Eye (tissue), 1 donor: Measurements from ENCODE around the gene MPDZ.

Source experiments
- DNase-seq: peaks from one replicate; pipeline ENCODE4 v3.0.0-alpha.2; 2015

Gene MPDZ, protein sequence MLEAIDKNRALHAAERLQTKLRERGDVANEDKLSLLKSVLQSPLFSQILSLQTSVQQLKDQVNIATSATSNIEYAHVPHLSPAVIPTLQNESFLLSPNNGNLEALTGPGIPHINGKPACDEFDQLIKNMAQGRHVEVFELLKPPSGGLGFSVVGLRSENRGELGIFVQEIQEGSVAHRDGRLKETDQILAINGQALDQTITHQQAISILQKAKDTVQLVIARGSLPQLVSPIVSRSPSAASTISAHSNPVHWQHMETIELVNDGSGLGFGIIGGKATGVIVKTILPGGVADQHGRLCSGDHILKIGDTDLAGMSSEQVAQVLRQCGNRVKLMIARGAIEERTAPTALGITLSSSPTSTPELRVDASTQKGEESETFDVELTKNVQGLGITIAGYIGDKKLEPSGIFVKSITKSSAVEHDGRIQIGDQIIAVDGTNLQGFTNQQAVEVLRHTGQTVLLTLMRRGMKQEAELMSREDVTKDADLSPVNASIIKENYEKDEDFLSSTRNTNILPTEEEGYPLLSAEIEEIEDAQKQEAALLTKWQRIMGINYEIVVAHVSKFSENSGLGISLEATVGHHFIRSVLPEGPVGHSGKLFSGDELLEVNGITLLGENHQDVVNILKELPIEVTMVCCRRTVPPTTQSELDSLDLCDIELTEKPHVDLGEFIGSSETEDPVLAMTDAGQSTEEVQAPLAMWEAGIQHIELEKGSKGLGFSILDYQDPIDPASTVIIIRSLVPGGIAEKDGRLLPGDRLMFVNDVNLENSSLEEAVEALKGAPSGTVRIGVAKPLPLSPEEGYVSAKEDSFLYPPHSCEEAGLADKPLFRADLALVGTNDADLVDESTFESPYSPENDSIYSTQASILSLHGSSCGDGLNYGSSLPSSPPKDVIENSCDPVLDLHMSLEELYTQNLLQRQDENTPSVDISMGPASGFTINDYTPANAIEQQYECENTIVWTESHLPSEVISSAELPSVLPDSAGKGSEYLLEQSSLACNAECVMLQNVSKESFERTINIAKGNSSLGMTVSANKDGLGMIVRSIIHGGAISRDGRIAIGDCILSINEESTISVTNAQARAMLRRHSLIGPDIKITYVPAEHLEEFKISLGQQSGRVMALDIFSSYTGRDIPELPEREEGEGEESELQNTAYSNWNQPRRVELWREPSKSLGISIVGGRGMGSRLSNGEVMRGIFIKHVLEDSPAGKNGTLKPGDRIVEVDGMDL (N-terminal part only)

DNA sequence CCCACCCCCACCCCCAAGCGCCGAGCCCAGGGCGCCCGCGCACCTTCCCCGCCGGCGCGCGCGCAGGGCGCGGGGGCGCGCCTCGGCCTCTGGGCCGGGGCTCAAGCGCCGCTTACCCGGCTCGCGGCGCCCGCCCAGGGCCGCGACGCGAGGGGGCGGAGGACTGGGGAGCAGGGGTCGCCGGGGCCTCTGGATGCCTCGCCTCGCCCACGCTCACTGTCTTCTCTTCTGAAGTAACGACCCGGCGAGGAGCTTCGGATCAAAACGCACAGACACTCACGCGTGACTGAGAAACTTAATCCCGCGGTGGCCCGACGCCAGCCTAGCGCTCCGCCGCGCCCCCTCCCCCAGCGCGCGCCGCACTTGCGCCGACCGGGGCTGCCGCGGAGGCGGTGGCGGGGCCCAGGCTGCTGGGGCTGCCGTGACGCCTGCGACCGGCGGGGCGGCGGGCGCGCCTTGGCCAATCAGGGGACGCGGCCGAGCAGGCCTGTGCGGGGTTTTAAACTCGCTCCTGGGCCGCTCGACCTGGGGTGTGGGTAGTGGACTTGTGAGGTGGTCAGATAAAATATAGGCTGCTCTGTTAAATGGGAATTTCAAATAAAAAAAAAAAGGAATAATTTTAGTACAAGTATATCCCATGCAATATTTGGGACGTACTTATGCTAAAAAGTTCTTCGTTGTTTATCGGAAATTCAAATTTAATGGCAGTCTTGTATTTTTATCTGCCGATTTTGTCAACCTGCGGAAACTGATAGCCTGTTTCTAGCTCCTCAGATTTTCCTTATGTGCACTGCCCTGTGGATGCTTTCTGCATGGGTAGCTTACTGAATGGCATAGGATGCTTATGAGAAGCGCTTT lies at the start of gene MPDZ:
MPDZ (minus strand) TSS at position 409 of the 858 bp plus-strand sequence. CDS start 29,377 bp downstream, outside the sequence.
- DNase-seq: peak; percentile 92

DNA sequence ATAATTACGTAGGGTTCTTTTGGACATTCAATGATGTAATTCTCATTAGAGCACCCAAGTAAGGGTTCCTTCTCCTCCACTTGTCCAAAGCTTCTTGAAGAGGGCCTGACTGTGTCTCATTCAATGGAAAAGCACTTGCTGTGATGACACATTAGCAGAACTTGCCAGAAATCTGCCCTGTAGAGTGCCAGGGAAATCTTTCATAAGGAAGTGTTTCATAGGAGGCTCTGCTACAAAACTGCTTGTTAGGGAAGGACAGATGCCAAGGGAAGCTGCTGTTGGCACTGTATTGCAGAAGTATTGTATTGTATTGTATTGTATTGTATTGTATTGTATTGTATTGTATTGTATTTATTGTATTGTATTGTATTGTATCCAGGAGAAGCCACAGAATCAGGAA lies 45.5 kb upstream of the MPDZ start:
- no peak for DNase-seq

DNA sequence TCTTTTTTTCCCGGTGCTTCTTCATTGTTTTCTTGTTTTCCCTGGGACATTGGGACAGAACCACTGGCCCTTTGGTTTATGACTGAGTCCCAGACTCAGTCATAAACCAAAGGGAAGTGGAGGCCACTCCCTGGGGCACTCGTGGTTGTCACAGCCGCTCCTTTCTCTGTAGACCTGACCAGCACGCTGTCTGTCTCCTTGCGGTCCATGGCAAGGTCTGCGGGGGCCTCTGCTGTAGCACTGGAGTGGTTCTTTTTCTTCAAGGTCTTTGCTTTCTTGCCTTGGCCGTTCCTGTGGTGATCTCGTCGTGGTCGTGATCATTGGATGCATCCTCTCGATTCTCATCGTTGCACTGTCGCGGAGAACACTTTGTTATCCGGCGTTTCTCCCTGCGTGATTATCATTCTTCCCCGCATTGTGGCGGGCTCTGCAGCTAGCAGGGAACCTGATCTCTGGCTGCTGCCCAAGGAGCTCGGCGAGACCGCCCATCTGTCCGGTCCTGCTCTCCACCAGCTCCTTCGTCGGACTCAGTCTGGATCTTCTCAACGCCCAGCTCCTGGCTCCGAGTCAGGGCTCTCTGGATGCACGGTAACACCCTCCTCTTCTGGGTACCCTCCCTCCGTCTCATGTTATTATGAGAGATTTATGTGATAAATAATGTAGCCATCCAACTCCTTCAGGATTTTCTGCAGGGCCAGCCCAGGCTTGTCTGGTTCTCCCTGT lies 43.5 kb upstream of the MPDZ start:
- no peak for DNase-seq

DNA sequence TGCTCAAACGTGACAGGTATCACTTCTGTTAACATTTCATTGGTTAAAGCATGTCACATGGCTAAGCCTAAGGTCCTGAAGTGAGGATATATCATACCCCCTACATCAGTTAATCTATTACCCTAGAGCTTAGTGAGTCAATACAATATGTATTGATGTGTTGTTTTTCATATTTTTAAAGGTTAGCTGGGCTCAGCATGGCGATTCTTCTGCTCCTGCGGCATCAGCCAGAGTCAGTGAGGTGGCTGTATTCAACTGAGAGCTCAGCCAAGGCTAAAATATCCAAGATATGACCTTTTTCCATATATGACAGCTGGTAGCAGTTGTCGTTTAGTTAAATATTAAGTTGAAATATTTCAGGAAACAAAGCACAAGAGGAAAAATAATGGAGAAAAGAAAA lies 38.5 kb upstream of the MPDZ start:
- no peak for DNase-seq

DNA sequence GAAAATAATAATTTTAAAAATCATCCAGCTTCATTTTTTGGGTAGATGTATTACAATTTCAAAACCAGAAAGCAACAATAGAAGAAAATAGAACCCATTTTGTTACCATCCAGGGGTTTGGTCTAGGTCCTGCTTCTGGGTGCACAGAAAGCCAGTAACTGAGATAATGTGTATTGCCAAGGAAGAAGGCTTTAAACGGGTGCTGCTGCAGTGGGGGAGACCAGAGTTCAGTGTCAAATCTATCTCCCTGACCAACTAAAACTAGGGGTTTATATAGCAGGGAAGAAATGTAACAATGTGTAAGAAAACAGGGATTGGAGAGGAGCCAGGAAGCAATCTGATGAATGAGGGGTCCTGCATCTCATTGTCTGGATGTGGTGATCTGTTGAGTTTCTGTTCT lies 17.5 kb upstream of the MPDZ start:
- DNase-seq: no peak

DNA sequence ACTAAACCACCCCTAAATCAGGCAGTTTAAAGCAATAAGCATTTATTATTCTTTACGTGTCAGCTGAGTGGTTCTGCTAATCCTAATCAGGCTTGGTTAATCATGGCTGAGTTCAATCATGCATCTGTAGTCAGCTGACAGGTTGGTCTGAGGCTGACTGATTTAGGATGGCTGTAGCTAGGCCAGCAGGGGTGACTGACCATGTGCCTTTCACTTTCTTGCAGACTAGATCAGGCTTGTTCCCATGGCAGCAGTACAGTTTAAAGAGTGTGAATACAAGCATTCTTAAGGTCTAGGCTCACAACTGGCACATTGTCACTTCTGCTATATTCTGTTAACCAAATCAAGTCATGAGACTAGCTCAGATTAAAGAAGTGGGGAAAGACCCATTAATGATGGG lies 16.1 kb upstream of the MPDZ start:
- peak; percentile 57 for DNase-seq

DNA sequence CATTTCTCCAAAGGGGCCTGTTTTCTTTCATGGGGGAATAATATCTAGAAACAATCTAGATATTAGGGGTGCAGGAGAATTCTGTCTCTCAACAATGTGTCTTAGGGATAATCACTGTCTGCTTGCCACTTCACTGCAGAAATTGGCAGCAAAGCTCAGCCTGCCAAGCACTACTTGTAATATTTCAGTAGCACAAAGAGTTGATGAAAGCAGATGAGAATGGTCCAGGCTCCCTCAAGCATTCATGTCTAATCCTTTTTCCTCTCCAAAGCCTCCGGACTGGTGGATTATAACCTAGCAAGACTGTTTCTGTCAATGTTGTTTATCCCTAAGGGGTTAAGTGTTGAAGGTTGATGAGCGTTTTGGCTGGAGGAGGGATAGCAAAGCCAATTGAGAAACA lies 13.3 kb upstream of the MPDZ start:
- no peak for DNase-seq

DNA sequence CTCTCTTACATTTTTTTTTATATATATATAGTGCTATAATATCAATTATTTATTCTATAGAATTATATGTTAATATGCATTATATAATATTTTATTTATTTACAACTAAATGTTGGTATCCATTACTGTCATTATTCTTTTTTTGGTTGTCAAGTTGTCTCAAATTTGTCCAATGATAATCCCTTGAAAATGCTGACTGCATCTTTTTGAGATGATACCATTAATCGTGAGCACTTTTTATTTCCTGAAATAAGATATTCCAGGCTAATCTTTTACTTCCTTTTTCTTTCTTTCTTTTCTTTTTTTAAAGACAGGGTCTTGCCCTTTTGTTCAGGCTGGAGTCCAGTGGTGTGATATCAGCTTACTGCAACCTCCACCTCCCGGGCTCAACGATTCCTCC lies 12.7 kb upstream of the MPDZ start:
- no peak for DNase-seq

DNA sequence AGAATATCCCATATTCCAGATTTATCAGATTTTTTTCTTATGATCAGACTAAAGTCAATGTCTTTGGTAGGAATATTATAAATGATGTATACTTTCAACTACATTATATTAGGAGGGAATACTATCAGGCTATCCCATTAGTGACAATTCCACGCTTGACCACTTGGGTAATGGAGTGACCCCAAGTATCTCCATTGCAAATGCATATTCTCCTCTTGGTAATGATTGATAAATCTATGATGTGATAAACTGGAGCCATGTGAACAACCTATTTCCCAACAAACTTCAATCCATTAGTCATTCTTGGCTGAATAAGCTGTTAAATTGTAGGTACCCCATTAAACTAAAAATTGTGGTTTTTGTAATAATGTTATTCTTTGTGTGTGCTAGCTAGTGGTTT lies 12.2 kb upstream of the MPDZ start:
- DNase-seq: no peak

DNA sequence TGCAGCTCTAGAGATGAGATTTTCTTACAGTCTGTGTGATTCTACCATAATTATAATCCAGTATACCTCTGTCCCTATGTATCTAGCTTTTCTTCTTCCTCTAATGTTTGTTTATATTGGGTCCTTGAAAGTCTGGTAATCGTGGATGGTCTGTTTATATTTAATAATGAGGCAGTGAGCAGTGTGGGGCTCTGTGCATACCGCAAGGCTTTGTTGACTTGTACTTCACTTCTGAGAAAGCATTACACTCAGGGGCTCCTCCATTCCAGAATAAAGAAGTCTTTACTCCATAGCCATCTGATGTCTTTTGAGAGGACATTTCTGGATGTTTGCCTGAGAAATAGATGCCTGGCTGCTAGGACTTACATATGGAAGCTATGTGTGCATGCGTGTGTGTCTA lies 4.5 kb upstream of the MPDZ start:
- DNase-seq: no peak

DNA sequence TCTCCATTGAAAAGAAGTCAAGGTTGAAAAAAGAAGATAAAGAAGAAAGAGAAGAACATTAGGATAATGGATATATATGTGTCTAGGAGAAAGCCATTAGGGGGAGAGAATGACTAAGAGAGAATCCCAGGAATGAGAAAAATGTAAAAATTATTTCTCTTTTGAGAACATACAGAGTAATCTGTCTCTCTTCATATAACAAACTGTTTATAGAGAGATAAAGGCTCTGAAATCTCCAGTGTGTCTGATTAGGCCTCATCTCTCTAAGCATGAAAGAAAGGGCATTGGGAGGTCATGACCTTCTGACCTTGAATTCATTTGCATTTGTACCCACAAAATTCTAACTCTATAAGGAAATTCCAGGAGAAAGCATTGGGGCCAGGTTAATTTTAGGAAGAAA lies 3.5 kb upstream of the MPDZ start:
- DNase-seq: peak; percentile 37

DNA sequence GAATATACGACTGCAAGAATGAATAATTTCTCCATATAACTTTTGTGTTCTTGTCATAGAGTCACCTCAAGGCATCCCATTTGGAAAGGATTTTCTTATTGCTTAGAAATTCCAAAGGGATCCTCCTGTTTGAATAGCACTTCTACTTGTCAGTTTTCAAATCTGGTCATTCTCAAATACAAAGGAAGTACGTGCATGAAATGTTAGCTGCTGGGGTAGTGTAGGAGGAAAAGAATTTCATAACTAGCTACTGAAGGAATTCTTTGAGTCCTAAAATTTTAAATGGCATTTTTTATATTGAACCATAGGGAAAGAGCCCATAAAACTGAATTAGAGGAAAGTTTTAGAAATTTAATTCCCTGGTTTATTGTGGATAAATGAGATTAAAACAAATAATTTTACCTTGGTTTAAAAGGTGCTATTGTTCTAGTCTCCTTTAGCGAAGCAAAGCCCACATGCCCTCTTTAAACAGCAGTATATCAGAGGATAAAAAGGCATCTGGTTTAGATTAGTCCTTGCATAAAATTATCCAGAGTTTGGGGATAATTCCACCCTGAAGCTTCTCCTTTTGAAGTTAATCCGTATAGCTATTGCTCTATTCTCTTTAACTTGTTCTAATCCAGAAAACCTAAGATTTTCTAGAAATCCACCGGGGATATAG lies 2.0 kb upstream of the MPDZ start:
- no peak for DNase-seq

DNA sequence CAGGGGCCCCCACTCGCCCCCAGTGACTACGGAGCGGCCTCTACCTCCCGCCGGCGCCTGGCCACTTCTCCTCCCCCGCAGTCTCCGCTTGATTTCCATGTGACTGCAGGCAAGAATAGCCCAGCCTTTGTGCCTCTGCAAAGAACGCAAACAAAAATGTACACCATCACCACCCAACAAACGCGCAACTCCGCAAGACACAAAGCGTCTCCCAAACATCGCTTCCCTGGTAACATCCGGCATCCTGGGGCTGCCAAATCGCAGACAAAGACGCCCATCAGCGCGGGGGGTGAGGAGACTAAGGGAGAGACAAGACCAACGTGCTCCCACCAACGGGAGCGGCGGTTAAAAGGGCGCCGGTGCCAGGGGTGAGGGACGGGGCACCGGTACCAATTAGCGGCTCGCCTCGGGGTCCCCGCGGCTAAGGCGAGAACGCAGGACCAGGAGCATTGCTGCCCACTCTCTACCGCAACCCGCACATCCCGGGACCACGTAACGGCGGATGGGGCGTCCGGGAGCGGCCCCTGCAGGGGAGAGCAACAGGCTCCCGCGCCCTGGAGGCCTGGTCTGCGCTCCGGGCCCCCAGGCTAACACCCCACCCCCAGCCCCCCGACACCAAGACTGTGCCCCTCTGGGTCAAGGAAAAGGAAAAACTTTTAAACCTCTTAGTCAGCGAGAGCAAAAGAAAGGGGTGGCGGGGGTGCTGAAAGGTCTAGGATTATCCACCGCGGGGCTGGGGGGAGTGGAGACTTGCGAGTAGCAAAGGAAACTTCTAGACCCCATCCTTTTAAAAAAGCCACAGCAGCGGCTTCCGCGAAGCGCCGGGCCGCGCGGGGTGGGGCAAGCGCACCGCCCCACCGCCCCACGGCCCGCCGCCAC lies 885 bp downstream of the MPDZ start:
- DNase-seq: peak; percentile 92

DNA sequence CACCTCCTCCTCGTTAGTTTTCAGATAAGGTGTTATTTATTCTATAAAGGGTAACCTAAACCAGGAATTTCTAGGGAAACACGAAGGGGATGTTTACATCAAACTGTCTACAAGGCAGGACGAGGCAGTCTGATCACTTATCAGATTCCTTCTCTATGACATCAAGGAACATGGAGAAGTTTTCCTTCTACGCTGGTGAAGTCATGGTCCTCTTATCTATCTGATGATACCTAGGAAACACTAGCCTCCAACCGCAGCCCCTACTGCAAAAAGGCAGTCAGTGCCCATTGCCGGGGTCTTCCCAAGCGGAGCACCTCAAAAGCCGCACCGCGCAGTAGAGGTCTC lies 1.5 kb downstream of the MPDZ start:
- no peak for DNase-seq

DNA sequence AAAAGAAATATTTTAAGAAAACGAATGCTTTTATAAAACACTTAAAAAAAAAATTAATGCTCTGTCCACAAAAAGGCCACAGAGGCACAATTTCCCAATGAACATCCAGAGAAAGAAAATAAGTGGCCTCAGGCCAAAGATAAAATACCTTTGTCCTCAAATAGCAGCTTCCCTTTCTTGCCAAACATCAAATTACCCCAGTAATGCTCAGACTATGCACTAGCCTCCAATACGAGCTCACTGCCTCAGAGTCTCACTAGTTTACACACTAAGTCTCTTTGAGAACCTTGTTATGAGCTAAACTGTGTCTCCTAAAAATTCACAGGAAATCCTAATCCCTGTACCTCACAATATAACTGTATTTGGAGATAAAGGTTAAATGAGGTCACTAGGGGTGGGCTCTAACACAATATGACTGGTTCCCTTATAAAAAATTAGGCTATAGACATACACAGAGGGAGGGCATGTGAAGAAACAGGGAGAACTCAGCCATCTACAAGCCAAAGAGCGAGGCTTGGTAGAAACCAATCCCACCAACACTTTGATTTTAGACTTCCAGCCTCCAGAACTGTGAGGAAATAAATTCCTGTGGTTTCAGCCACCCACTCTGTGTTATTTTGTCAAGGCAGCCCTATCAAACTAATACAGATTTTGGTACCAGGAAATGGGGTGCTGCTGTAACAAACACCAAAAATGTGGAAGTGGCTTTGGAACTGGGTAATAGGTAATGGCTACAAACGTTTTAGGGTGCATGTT lies 4.4 kb downstream of the MPDZ start:
- peak; percentile 19 for DNase-seq

DNA sequence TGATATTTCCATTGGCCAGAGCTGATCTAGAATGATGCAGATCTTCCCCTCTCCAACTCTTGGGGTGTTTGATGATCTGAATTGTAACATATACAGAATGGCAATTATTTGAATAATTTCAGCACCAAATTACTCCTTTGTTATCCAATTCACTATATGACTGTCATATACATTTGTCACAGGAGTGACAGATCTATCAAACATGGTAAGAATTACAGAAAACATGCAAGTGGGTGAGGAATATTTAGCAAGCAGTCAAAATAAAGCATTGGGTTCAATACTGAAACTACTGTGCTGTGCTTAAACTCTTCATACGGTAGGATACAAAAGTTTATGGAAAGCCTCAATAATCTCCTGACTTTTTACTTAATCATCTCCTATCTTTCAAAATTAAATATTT lies 8.8 kb downstream of the MPDZ start:
- no peak for DNase-seq

DNA sequence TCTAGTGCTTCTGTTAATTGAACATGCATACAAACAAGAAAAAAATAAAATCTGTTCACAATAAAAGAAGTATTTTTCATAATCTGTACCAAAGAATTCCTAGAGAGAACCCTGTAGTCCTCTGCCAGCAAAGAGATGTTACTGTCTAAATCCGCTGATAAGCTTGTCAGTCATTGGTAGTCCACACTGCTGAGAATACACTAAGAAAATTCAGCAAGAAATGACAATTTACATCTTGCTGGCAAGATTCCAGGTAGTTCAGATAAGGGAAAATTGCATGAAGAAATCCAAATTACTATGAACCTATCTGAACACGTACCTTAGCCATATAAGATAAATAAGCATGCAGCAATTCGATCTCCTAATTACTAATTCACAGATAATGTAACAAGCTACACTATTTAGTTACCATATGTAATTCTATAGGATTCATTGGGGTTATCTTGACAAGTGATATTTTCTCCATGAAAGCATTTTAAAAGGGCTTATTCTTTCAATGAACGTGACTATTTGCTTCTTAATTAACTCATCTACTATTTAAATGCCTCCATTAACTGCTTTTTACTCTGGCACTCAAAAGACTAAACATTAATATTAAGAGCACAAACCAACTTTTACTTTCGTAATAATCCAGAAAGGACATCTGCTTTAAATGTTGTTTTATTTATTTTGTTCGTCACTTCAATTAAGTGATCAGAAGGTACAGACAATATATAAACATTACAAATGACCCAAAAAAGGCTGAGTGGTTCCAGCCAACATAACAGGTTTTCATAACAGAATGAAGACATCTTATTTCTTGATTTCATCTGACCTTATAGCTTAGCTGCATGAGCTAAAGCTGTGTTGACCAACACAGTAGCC lies 9.7 kb downstream of the MPDZ start:
- DNase-seq: no peak

DNA sequence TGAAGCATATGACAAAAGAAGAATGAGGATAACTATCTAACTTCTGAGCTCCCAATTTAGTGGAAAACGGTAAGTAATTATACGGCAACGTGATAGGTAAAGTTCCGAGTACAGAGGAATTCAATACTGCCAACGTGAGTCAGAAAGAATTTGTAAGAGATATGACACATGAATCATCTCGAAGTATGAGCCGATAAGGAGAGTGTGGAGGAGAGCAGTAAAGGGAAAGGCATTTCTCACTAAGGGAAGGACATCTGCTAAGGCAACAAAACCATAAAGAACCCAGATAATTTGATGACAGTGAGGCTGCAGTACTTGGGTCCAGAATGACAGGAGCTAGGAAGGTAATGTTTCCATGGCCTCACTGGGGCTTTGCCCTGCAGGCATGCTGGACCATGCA lies 11.0 kb downstream of the MPDZ start:
- DNase-seq: no peak
